ENCODE data around the gene TMEM91.

Gene TMEM91

GRCh38 chr19:41431426-41432386 is 55.4 kb downstream of the TMEM91 start:
- DNase-seq (ENCODE audit: low read depth in 2 of 2) = no peak

GRCh38 chr19:41433171-41433570 is 56.8 kb downstream of the TMEM91 start:
- no peak for DNase-seq (ENCODE audit: low read depth in 2 of 2)

Data from stimulated activated CD4-positive, alpha-beta T cell treated with anti-CD3 and anti-CD28 coated beads, Interleukin-4, amount 100 ng/mL, for 48 hours (primary cell).